AG04450 (cell line): ENCODE data around the gene PIGH. TPM values are rescaled to one million over a fixed set of nuclear protein-coding genes. Genes with fewer than 3 reads are reported as not detected.

Experiments
- CTCF ChIA-PET: fragments of 300-600, 350-600 bp; formaldehyde crosslinking; extraction: SDS; loops from one replicate; lab custom pipeline; 2022; ENCODE audit warnings: antibody characterized with exemption, inconsistent platforms; lab: Charles Lee
- POLR2A ChIA-PET: fragments of 350-600 bp; formaldehyde crosslinking; extraction: SDS; loops from one replicate; lab custom pipeline; 2021; ENCODE audit warnings: antibody characterized with exemption, inconsistent platforms; lab: Yijun Ruan, JAX
- DNase-seq: peaks from one replicate; pipeline ENCODE4 v3.0.0-alpha.2; 2011; ENCODE audit warnings: low read depth, low spot score
- H3K27ac ChIP-seq: one replicate; pipeline ENCODE4 v1.5.1; 2012; ENCODE audit warnings: low read depth, low read length, control low read depth
- H3K27me3 ChIP-seq: one replicate; pipeline ENCODE4 v1.6.0; 2012; ENCODE audit warnings: low read length; ENCODE audit not compliant: control insufficient read depth, insufficient read depth
- H3K4me3 ChIP-seq: 2 replicates; pipeline ENCODE4 v1.5.1; 2011; ENCODE audit warnings: mild to moderate bottlenecking, low read depth, low read length, control low read depth
- H3K9me3 ChIP-seq: 2 replicates; pipeline ENCODE4 v1.5.1; 2012; ENCODE audit warnings: low read length; ENCODE audit not compliant: control insufficient read depth, insufficient read depth
- polyA plus RNA-seq: library from polyadenylated mRNA; depleted of rRNA; stranded (reverse); fragments of >200 nt; gene quantifications from 2 replicates; pipeline ENCODE4 v1.2.3, GENCODE V29; 2011
- TF ChIP-seq, protein P1 (sequence below): IDR thresholded peaks from 2 replicates; pipeline ENCODE4 v1.5.1; 2011; ENCODE audit warnings: low read depth, low read length, control low read depth, inconsistent platforms

The PIGH gene
- polyA plus RNA-seq, 1 experiment = 17.6 TPM

DNA sequence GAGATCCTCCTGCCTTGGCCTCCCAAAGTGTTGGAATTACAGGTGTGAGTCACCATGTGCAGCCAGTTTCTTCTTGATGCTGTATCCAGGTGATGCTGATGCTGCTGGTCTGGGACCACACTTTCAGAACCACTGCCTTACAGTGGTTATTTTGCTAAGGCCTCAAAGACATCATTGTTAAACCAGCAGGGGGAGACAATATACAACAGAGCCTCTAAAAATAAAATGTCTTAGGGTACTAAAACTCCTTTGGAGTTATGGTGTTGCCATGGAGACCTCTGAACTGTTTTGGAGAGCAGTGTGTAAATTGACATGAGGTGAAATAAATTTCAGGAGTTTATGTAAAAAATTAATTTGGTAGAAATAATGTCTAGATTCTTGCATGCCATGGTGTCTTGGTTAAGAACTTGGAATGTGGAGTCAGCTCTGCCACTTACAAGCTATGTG, 18.6 kb upstream of the PIGH start:
- peak; percentile 43 for DNase-seq
- H3K27ac ChIP-seq = no peak overlapping the region
- H3K9me3 ChIP-seq = no peaks in the 10 kb centered on the region; the same call in 1 of the 2 replicates
- ChIA-PET CTCF (interaction anchor here (0.6 to 4.7 kb wide), 31 partner anchors 9 to 1743 kb away, joined by 3 to 162 read pairs (median 4); partner anchors contain the start of genes PIGH, RDH11 and RDH12), POLR2A (interaction anchor here (1.5 to 2.5 kb wide), 2 partner anchors 19 to 77 kb away, joined by 4 to 8 read pairs; partner anchors contain the start of genes PIGH and RDH11)
- no peak overlapping the region for H3K4me3 ChIP-seq
- peaks cover 6% of the 10 kb centered on the region for H3K27me3 ChIP-seq
- TF ChIP-seq, protein P1, sequence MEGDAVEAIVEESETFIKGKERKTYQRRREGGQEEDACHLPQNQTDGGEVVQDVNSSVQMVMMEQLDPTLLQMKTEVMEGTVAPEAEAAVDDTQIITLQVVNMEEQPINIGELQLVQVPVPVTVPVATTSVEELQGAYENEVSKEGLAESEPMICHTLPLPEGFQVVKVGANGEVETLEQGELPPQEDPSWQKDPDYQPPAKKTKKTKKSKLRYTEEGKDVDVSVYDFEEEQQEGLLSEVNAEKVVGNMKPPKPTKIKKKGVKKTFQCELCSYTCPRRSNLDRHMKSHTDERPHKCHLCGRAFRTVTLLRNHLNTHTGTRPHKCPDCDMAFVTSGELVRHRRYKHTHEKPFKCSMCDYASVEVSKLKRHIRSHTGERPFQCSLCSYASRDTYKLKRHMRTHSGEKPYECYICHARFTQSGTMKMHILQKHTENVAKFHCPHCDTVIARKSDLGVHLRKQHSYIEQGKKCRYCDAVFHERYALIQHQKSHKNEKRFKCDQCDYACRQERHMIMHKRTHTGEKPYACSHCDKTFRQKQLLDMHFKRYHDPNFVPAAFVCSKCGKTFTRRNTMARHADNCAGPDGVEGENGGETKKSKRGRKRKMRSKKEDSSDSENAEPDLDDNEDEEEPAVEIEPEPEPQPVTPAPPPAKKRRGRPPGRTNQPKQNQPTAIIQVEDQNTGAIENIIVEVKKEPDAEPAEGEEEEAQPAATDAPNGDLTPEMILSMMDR = peak; percentile 78

DNA sequence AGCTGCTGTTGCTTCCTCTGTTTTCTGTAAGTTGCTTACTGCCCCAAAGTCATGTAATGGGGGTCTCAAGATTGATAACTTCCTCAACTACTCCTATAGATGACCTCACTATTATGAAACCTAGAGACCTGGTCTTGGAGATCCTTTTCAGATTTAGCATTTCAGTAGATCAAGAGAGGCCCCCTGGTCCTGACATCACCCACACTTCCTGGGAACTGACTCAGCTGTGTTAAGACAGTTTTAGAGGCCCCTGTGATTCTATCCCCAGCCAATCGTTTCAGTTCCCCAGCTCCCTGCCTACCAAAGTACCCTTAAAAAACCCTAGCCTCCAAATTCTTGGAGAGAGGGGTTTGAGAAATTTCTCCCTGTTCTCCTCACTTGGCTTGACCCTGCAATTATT, 10.4 kb upstream of the PIGH start:
- Histone ChIP-seq H3K9me3 (no peaks in the 10 kb centered on the region), H3K27ac (no peak overlapping the region), H3K4me3 (no peak overlapping the region), H3K27me3 (peaks cover 19% of the 10 kb centered on the region)
- POLR2A ChIA-PET = no interaction called here
- no peak for DNase-seq
- CTCF ChIA-PET = interaction anchor here (2.6 kb wide), 1 partner anchor 8 kb away, joined by 9 read pairs; the partner anchor contains the start of gene ARG2
- TF ChIP-seq, protein P1 = no peak

DNA sequence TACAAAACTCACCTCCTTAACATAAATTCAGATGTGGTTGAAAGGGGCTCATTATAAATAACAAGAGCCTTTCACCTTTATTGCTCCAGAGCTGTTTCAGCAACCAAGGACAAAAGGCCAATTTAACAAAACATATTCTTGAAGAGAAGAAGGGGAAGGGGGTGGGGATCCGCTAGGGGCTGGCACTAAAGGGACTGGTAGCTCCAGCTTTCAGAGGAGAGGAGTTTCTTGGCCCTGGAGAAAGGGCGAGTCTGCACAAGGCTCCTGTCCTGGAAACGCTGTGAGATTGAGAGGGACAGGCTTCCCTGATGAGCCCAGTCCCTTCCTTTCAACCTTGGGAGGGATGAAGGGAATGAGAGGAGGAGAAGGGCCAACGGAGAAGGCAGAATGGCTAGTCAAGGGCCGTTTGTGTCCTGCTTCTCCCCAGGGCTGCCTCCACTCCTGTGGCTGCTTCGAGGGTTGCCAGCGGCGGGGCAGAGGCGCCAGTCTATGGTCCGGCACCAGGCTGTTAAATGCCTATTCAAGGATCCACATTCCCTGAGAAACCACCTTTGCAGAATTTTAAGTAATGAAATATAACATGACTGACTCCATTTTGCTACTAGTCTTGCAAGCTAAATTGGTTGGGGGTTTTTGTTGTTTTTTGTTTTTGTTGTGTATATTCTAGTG, 9.7 kb upstream of the PIGH start:
- DNase-seq = no peak
- peaks cover 19% of the 10 kb centered on the region for H3K27me3 ChIP-seq
- no peak overlapping the region for H3K27ac ChIP-seq
- no peak overlapping the region for H3K4me3 ChIP-seq
- H3K9me3 ChIP-seq = no peaks in the 10 kb centered on the region
- POLR2A ChIA-PET = no interaction called here
- CTCF ChIA-PET = interaction anchor here (2.6 kb wide), 1 partner anchor 9 kb away, joined by 9 read pairs; the partner anchor contains the start of gene ARG2
- TF ChIP-seq, protein P1 = no peak

DNA sequence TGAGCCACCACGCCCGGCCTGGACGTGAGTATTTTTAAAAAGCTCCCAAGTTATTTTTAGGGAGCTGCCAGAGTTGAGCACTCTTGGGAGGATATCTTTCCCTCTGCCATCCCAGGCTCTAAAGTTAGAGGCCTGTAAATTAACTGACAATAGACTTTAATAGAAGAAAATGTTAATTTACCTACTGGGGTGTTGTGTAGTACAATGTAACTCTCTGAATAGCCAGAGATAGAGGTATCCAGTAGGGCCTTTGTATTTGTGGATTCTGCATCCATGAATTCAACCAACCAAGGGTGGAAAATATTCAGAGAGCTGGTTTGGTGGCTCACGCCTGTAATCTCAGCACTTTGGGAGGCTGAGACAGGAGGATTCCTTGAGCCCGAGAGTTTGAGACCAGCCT, 7.6 kb upstream of the PIGH start:
- H3K27ac ChIP-seq = no peak overlapping the region
- CTCF ChIA-PET = interaction anchor here (2.4 kb wide), 2 partner anchors 59 to 96 kb away, joined by 7 to 11 read pairs; no protein-coding TSS in a partner anchor
- no peak for DNase-seq
- TF ChIP-seq, protein P1 = no peak
- H3K9me3 ChIP-seq = no peaks in the 10 kb centered on the region
- peaks cover 13% of the 10 kb centered on the region for H3K27me3 ChIP-seq
- POLR2A ChIA-PET = no interaction called here
- no peak overlapping the region for H3K4me3 ChIP-seq

DNA sequence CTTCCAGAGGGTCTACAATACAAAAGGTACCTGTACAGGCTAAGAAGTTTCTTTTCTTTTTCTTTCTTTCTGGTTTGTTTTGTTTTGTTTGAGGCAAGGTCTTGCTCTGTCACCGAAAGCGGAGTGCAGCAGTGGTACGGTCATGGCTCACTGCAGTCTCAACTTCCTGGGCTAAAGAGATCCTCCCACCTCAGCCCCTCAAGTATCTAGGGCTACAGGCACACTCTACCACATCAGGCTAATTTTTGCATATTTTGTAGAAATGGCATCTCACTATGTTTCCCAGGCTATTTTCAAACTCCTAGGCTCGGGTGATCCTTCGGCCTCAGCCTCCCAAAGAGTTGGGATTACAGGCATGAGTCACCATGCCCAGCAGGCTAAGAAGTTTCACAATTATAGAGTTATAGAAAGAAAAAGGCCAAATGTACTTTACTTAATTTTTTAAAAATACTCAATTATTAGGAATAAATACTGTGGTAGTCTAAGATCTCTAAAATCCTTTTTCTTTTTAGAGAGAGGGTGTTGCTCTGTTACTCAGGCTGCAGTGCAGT, 3.0 kb upstream of the PIGH start:
- ChIA-PET CTCF (interaction anchor here (0.7 kb wide), 1 partner anchor 15 kb away, joined by 3 read pairs; no protein-coding TSS in a partner anchor), POLR2A (no interaction called here)
- TF ChIP-seq, protein P1 = no peak
- Histone ChIP-seq H3K9me3 (peaks cover 4% of the 10 kb centered on the region; the same call in 1 of the 2 replicates), H3K27ac (no peak overlapping the region), H3K4me3 (no peak overlapping the region), H3K27me3 (peaks cover 2% of the 10 kb centered on the region)
- no peak for DNase-seq
